Mucosa of stomach (tissue), 1 donor: ENCODE measurements around the gene DLD.

Experiments used
- H3K27me3 ChIP-seq: one replicate; pipeline ENCODE4 v1.7.0; 2013; ENCODE audit warnings: mild to moderate bottlenecking, low read length; ENCODE audit not compliant: control insufficient read depth, insufficient read depth
- H3K36me3 ChIP-seq: one replicate; pipeline ENCODE4 v1.7.0; 2013; ENCODE audit warnings: low read length; ENCODE audit not compliant: control insufficient read depth, insufficient read depth
- H3K4me1 ChIP-seq: one replicate; pipeline ENCODE4 v1.7.0; 2013; ENCODE audit warnings: mild to moderate bottlenecking, low read length; ENCODE audit not compliant: control insufficient read depth, insufficient read depth
- H3K4me3 ChIP-seq: one replicate; pipeline ENCODE4 v1.7.0; 2013; ENCODE audit warnings: low read length
- H3K9ac ChIP-seq: one replicate; pipeline ENCODE4 v1.7.0; 2013; ENCODE audit warnings: mild to moderate bottlenecking, low read length, moderate library complexity
- H3K9me3 ChIP-seq: one replicate; pipeline ENCODE4 v1.7.0; 2013; ENCODE audit warnings: mild to moderate bottlenecking, low read length, moderate library complexity; ENCODE audit not compliant: control insufficient read depth
- donor health status: Pancreatic carcinoma.

The DLD gene

DNA sequence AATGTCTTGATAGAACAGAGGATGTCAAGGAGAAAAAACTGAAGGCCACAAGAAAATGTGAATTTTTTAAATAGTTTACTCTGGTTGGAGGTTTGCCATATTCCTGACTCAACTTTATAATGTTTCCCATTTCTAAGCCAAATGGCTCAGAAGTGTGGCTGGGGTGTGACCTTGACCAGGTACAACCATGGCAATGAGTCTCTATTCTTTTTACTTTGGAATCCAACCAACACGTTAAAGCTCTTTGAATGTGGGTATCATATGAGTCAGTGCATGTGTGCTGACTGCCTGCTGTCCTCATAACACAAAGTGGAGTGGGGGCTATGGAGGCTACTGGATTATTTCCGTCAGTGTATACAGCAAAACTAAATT is 33.5 kb upstream of the DLD start:
- Histone ChIP-seq H3K36me3 (no peaks in the 10 kb centered on the region), H3K4me3 (no peak overlapping the region), H3K9ac (no peak overlapping the region), H3K9me3 (no peaks in the 10 kb centered on the region), H3K4me1 (no peaks in the 10 kb centered on the region), H3K27me3 (peaks cover 3% of the 10 kb centered on the region)

DNA sequence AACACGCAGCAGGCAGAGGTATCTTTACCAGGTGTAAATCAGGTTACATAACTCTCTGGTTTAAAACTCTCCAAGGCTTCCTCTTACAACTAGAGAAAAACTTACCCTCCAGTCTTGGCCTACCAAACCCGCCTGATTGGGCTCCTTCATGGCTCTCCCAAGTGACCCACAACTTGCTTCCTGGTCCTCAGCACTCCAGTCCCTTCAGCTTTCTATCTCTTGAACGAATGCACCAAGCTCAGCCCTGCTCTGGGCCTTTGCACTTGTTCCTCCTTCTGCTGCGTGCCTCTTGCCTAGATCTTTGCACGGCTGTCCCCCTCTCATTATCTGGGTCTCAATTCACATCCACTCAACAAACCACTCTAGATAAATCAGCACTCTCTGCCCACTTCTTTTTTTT is 32.7 kb upstream of the DLD start:
- Histone ChIP-seq H3K4me1 (no peaks in the 10 kb centered on the region), H3K9me3 (no peaks in the 10 kb centered on the region), H3K27me3 (peaks cover 3% of the 10 kb centered on the region), H3K9ac (no peak overlapping the region), H3K36me3 (no peaks in the 10 kb centered on the region), H3K4me3 (no peak overlapping the region)

GRCh38 chr7:107860279-107860961 is 30.6 kb upstream of the DLD start:
- no peaks in the 10 kb centered on the region for H3K4me1 ChIP-seq

GRCh38 chr7:107860981-107861652 is 29.9 kb upstream of the DLD start:
- Histone ChIP-seq H3K9me3 (no peaks in the 10 kb centered on the region), H3K9ac (no peak overlapping the region), H3K4me3 (no peak overlapping the region), H3K27me3 (peaks cover 3% of the 10 kb centered on the region), H3K4me1 (no peaks in the 10 kb centered on the region), H3K36me3 (no peaks in the 10 kb centered on the region)

More at GRCh38 chr7:107860279-107860961, 30.6 kb upstream of the DLD start:
- Histone ChIP-seq H3K9ac (no peak overlapping the region), H3K9me3 (no peaks in the 10 kb centered on the region), H3K27me3 (peaks cover 3% of the 10 kb centered on the region), H3K4me3 (no peak overlapping the region), H3K36me3 (no peaks in the 10 kb centered on the region)

DNA sequence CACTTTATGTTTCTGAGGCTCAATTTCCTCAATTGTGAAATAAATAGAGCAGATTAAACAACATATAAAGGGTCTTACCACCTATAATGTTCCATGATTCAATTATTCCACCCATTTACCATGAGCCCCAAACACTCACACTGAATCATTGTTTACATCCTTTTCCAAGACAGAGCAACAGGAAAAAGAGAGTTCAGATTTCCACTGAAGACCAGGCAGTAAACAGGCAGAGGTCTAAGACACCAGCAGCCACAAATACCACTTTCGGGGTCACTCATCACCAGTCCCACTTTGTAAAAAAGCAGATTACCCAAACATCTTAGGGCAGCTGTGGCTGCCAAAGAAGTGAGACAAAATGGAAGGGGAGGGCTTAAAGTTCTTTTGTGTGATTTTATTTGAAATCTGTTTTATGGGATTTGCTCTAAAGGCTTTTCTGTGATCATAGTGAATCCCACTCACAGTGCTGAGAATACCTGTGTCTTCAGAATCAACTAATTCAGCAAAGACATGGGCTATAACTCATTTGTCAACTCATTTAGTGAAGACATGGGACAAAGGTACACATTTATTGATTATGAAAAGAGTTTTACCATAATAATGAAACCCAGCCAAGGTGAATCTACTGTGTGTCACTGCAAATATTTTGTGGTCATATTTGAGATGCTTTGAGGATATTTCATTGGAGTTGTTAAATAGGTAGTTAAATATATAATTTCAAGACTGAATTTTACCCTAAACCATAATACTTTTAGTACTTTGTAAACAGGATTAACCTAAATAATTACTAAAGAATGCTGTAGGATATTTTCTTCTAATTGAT is 24.8 kb upstream of the DLD start:
- Histone ChIP-seq H3K9ac (no peak overlapping the region), H3K4me3 (no peak overlapping the region), H3K36me3 (no peaks in the 10 kb centered on the region), H3K4me1 (no peaks in the 10 kb centered on the region), H3K9me3 (no peaks in the 10 kb centered on the region), H3K27me3 (peaks cover 3% of the 10 kb centered on the region)

DNA sequence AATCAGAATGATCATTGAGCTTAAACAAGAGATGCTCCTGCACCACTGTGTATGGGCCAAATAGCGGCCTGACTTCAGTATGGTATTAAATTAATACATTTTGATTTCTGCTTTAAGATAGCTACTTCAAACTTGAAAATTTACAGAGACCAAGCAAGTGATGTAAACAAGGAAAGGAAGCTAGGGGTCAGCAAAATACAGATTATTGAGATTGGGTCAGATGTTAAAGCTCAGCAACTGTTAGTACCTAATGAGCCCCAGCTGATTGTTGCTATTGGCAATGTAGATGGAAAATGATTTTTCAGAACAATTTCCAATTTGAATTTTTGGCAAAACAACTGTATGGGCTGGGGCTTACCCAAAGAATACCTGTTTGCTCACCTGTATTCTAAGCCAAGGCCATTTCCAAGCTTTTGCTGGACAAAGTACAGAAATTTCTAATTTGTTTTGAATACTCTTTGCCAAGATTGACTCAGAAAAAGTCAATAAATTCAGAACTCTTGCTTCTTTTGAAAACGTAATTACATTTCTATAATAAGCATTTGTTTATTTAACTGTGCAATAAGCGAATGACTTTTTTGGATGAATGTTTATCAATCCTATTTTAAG is 23.0 kb upstream of the DLD start:
- Histone ChIP-seq H3K36me3 (no peaks in the 10 kb centered on the region), H3K4me1 (no peaks in the 10 kb centered on the region), H3K9me3 (no peaks in the 10 kb centered on the region), H3K9ac (no peak overlapping the region), H3K27me3 (no peaks in the 10 kb centered on the region), H3K4me3 (no peak overlapping the region)

- no peak overlapping the region for H3K9ac ChIP-seq
- no peaks in the 10 kb centered on the region for H3K36me3 ChIP-seq
- H3K4me1 ChIP-seq = no peaks in the 10 kb centered on the region
- no peaks in the 10 kb centered on the region for H3K9me3 ChIP-seq
- no peaks in the 10 kb centered on the region for H3K27me3 ChIP-seq
- H3K4me3 ChIP-seq = no peak overlapping the region
Observed at GRCh38 chr7:107870427-107871000, 20.5 kb upstream of the DLD start.

- Histone ChIP-seq H3K36me3 (no peaks in the 10 kb centered on the region), H3K4me1 (no peaks in the 10 kb centered on the region), H3K9me3 (no peaks in the 10 kb centered on the region), H3K4me3 (no peak overlapping the region), H3K9ac (no peak overlapping the region), H3K27me3 (no peaks in the 10 kb centered on the region)
Observed at GRCh38 chr7:107874111-107874510, 16.9 kb upstream of the DLD start.

DNA sequence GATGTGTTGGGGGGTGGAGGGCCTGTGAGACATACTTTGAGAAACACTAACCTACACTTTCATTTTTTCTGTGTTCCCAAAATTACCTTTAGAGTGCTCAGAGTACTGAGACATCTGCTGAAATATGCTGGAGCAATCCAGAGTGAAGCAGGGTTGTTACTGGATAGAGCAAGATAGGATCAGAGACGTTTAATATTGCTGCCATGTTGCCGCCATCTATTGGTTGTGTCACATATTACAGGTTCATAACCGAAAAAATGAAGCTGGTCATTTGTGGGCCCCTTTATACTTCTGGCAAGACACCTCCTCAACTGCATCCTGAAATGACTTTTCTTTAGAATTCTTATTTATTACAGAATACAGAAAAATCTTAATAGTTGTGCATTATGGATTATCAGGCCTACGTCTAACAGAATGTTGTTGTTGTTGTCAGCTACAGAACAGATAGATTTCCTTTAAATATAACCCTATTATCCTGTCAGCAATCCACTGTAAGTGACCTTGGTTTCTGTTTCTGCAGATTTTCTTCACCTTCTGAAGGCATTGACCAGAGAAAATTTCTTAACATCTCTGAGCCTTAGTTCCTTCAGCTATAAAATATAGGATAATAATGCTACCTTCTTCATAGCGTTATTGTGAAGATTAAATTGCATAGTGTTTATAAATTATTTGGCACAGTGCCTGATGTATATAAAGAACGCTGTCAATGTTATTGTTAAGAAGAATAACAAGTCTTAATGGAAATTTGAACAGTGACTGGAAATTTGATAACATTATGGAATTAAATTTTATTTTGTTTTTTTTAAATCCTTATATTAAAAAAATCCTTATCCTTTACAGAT is 16.2 kb upstream of the DLD start:
- no peaks in the 10 kb centered on the region for H3K36me3 ChIP-seq
- no peaks in the 10 kb centered on the region for H3K27me3 ChIP-seq
- H3K4me1 ChIP-seq = no peaks in the 10 kb centered on the region
- no peak overlapping the region for H3K4me3 ChIP-seq
- no peaks in the 10 kb centered on the region for H3K9me3 ChIP-seq
- no peak overlapping the region for H3K9ac ChIP-seq

GRCh38 chr7:107876916-107877315 is 14.1 kb upstream of the DLD start:
- Histone ChIP-seq H3K4me3 (no peak overlapping the region), H3K9ac (no peak overlapping the region), H3K4me1 (no peaks in the 10 kb centered on the region), H3K27me3 (no peaks in the 10 kb centered on the region), H3K9me3 (no peaks in the 10 kb centered on the region), H3K36me3 (no peaks in the 10 kb centered on the region)

- H3K27me3 ChIP-seq = no peaks in the 10 kb centered on the region
- H3K9me3 ChIP-seq = no peaks in the 10 kb centered on the region
- H3K36me3 ChIP-seq = no peaks in the 10 kb centered on the region
- no peak overlapping the region for H3K4me3 ChIP-seq
- no peaks in the 10 kb centered on the region for H3K4me1 ChIP-seq
- H3K9ac ChIP-seq = no peak overlapping the region
Observed at GRCh38 chr7:107877731-107878382, 13.1 kb upstream of the DLD start.
